ENCODE data around the gene ZNF862. TPM values are rescaled to one million over a fixed set of nuclear protein-coding genes. Genes with fewer than 3 reads are reported as not detected.
A peak's percentile ranks its signal among the peaks of the same experiment; 100 is the strongest.

The ZNF862 gene
- total RNA-seq, 1 donor from 2014 or later, result 19.3 TPM

DNA sequence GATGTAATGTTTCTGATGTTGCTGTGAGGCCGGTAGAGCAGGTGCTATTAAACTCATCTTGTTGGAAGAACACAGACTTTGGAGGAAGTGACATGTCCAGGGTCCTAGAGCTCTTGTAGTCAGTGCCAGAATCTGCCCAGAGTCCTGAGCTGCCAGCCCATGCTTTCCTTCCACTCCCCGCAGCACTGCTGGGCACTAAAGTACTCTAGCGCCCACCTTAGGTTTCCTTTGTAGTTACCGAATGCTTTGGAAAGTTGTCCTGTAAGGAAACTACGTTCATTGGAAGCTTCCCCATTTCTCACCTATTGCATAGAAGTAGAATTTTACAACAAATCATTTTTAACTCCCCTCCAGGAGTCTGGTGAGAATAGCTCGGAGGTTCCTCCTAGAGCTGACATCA, 11.0 kb downstream of the ZNF862 start:
- peaks cover 10% of the 10 kb centered on the region for H3K4me1 Mint-ChIP-seq (ENCODE audit: low read depth)
- H3K9me3 Mint-ChIP-seq, result no peaks in the 10 kb centered on the region
- intact Hi-C loops (cut with micrococcal nuclease), result no loop called here
- no peaks in the 10 kb centered on the region for H3K27me3 Mint-ChIP-seq (ENCODE audit: insufficient read depth)
- DNase-seq (ENCODE audit: low spot score), result no peak
- no peak overlapping the region for H3K4me3 Mint-ChIP-seq
- no peak overlapping the region for H3K27ac Mint-ChIP-seq
- peaks cover 23% of the 10 kb centered on the region for H3K36me3 Mint-ChIP-seq (ENCODE audit: low read depth)

DNA sequence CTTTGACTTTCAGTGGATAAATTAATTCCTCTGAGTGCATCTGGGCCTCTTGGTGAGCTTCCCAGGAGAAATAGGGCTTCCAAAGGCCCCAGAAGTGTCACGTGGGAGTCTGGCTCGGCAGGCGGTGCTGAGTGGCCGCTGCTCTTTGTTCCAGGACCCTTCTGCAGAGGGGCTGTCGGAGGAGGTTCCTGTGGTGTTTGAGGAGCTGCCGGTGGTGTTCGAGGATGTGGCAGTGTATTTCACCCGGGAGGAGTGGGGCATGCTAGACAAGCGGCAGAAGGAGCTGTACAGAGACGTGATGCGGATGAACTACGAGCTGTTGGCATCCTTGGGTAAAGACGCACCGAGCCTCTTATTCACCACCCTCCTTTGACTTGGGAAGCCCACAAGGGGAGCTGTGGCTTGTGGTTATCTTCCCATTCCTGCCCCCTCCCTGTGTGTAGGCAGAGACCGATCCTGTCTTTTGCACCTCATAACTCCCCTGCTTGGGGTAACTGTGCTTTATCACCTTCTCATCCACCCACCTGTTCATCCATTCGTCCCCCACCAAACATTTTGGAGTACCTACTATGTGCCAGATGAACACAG, 11.9 kb downstream of the ZNF862 start:
- Mint-ChIP-seq H3K27ac (no peak overlapping the region), H3K9me3 (no peaks in the 10 kb centered on the region), H3K36me3 (ENCODE audit: low read depth) (peaks cover 25% of the 10 kb centered on the region), H3K4me3 (no peak overlapping the region), H3K4me1 (ENCODE audit: low read depth) (peaks cover 14% of the 10 kb centered on the region), H3K27me3 (ENCODE audit: insufficient read depth) (no peaks in the 10 kb centered on the region)
- intact Hi-C loops (cut with micrococcal nuclease), result no loop called here
- DNase-seq (ENCODE audit: low spot score), result no peak

DNA sequence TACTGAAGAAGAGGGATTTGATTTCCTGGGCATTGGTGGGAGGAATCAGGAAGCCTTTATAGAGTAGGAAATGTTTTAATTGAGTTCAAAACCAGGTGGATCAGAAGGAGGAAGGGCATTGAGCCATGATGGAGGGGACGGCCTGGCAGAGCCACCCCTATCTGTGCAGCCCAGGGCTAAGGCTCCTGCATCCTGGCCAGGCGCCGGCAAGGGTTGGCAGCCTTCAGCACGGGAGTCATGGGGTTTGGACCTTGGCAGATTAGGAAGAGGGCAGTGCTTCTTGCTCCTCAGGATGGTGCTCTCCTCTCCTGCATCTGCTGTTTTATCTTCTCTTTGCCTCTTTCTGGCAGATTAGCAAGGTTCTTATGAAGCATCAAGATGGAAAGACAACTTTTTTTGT, 12.5 kb downstream of the ZNF862 start:
- Mint-ChIP-seq H3K4me1 (ENCODE audit: low read depth) (peaks cover 20% of the 10 kb centered on the region), H3K27ac (no peak overlapping the region), H3K27me3 (ENCODE audit: insufficient read depth) (no peaks in the 10 kb centered on the region), H3K9me3 (no peaks in the 10 kb centered on the region), H3K4me3 (no peak overlapping the region), H3K36me3 (ENCODE audit: low read depth) (peaks cover 26% of the 10 kb centered on the region)
- intact Hi-C loops (cut with micrococcal nuclease), result no loop called here
- DNase-seq (ENCODE audit: low spot score), result no peak

DNA sequence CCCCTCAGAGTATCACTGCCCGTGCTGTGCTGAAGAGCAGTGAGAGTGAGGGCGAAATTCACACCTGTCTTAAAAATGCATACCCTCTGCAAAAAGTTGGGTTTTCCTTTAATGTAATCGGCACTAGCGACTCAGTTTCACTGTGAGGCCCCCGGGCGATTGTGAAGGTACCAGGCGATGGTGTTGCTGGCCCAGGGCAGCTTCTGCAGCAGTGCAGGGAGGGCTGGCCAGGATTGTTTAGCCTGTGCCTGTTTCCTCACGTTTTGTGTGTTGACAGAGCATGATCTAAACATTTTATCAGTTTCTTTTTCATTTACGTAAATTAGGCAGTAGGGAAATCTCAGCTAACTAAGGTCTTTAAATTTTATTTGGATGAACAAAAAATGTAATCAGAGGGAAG, 13.3 kb downstream of the ZNF862 start:
- H3K9me3 Mint-ChIP-seq, result no peaks in the 10 kb centered on the region

DNA sequence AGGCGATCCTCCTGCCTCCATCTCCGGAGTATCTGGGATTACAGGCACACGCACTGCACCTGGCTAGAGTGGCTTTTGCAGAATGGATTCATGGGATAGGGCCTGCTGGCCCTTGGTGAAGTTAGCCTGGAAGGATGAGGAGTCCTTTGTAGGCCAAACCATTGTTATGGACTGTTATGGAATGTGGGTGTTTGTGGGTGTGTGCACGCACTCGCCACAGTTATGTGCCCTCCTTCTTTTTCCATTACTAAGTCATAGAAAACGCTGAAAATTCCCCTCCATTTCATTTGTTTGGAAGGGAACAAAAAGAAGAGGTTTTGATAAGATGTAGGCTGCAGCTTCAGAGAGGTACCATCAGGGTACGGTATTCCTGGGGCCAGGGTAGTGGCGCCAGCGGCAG, 15.0 kb downstream of the ZNF862 start:
- no peaks in the 10 kb centered on the region for H3K9me3 Mint-ChIP-seq
- H3K27ac Mint-ChIP-seq, result no peak overlapping the region
- no peaks in the 10 kb centered on the region for H3K27me3 Mint-ChIP-seq (ENCODE audit: insufficient read depth)
- no peak overlapping the region for H3K4me3 Mint-ChIP-seq
- peaks cover 24% of the 10 kb centered on the region for H3K36me3 Mint-ChIP-seq (ENCODE audit: low read depth)
- DNase-seq (ENCODE audit: low spot score), result no peak
- intact Hi-C loops (cut with micrococcal nuclease), result no loop called here
- H3K4me1 Mint-ChIP-seq (ENCODE audit: low read depth), result peaks cover 39% of the 10 kb centered on the region

More for the DNA sequence above, 13.3 kb downstream of the ZNF862 start:
- Mint-ChIP-seq H3K27ac (no peak overlapping the region), H3K27me3 (ENCODE audit: insufficient read depth) (no peaks in the 10 kb centered on the region), H3K4me3 (no peak overlapping the region), H3K4me1 (ENCODE audit: low read depth) (peaks cover 27% of the 10 kb centered on the region), H3K36me3 (ENCODE audit: low read depth) (peaks cover 23% of the 10 kb centered on the region)
- DNase-seq (ENCODE audit: low spot score), result no peak
- intact Hi-C loops (cut with micrococcal nuclease), result no loop called here

DNA sequence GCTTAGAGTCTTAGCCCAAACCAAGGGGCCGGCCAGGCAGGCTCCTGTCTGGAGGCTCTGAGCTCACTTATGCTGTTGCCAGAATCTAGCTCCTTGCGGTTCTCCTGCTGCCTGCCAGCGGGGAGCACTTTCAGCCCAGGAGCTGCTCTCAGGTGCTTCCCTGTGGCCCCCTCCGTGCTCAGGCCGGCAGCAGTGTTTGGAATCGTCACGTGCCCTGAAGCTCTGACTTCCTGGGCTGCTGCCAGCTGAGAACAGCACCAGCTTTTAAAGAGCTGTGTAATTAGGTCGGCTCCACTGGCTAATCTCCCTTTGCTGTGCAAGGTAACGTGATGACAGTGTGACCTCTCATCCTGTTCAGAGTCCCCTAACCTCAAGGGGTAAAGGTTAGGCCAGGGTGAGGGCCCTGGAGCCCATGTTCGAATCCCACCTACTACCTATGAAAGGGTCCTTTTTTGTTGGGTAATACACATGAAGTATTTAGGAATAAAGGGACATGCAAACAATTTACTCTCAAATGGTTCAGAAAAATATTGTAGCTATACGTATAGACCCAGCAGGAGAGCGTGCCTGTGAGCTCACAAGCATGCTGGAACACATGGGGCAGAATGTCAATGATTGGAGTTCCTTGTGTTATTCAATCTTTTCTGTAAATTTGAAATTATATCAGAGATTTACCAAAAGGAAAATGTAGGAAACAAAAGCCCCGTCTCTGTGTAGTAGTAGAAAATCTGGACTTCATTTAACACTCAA, 16.6 kb downstream of the ZNF862 start:
- Mint-ChIP-seq H3K9me3 (no peaks in the 10 kb centered on the region), H3K4me1 (ENCODE audit: low read depth) (peaks cover 39% of the 10 kb centered on the region), H3K27ac (no peak overlapping the region), H3K4me3 (no peak overlapping the region), H3K36me3 (ENCODE audit: low read depth) (peaks cover 27% of the 10 kb centered on the region), H3K27me3 (ENCODE audit: insufficient read depth) (no peaks in the 10 kb centered on the region)
- no peak for DNase-seq (ENCODE audit: low spot score)
- intact Hi-C loops (cut with micrococcal nuclease), result no loop called here

DNA sequence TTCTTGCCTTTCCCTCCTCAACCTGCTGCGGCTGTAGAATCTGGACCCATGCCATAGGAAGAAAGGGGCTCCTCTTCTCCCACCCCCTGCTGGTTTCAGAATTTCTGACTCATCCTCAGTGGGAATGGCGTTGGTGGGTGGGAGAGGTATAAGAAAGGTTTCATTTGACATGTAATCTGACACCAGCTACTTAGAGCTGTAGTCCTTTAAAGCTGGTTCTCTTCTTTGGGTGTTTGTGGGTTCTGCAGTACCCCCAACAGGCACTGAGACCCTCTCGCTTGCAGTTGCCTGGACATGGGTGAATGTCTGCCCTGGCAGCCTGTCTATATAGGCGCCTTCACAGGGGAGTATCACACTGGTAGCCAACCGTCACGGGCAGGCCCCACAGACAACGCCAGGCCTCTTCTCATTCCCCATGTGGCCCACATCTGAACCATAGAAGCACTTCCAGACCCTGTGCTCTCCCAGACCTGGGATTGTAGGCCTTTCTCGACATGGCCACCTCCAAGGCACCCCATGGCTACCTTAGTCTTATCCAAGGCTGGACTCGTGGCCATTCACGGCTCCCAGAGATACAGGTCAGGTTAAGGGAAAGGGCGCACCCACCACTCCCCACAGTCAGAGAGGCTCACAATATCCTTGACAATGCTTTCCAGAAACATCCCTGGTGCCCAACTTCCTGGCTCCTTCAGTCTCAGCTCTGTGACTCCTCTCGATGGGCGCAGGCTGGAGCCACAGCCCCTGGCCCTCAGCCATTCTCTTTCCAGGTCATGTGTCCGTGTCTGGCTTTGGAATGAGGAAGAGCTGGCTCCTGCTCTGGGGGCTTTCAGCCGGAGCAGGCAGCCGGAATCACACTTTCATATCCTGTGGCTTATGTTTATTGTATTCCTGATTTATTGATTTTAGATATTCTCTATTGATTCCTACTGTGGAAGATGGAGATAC, 17.5 kb downstream of the ZNF862 start:
- H3K27ac Mint-ChIP-seq, result peak overlapping the region; percentile 44
- peaks cover 30% of the 10 kb centered on the region for H3K4me1 Mint-ChIP-seq (ENCODE audit: low read depth)

DNA sequence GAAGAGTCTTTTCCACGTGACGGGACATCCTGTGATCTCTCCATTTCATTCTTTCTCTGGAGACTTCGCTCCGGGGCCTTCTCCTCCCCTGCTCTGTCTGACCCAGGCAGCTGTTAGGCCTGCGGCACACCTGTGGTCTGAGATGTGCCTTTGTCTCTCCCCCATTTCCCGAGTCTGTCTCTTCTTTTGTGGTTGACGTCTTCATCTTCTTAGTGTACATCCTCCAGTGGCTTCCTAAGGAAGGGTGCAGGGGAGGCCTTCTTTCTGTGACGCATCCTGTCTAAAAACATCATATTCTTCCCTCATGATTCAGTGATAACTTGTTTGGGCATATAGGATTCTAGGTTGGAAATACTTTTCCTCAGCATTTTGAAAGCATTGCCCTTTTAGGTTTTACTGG, 18.4 kb downstream of the ZNF862 start:
- peak; percentile 33 for DNase-seq (ENCODE audit: low spot score)
- Mint-ChIP-seq H3K4me3 (peak overlapping the region; percentile 49), H3K9me3 (no peaks in the 10 kb centered on the region), H3K27me3 (ENCODE audit: insufficient read depth) (no peaks in the 10 kb centered on the region), H3K4me1 (ENCODE audit: low read depth) (peaks cover 29% of the 10 kb centered on the region), H3K36me3 (ENCODE audit: low read depth) (peaks cover 37% of the 10 kb centered on the region), H3K27ac (peak overlapping the region; percentile 65)
- intact Hi-C loops (cut with micrococcal nuclease), result loop anchor here (1.0 kb wide), 1 partner anchor 18 kb away; the partner anchor contains the start of gene ZNF862

More for the DNA sequence above, 17.5 kb downstream of the ZNF862 start:
- Mint-ChIP-seq H3K4me3 (peak overlapping the region; percentile 60), H3K27me3 (ENCODE audit: insufficient read depth) (no peaks in the 10 kb centered on the region), H3K36me3 (ENCODE audit: low read depth) (peaks cover 34% of the 10 kb centered on the region), H3K9me3 (no peaks in the 10 kb centered on the region)
- intact Hi-C loops (cut with micrococcal nuclease), result loop anchor here (1.0 kb wide), 1 partner anchor 17 kb away; the partner anchor contains the start of gene ZNF862
- DNase-seq (ENCODE audit: low spot score), result no peak

DNA sequence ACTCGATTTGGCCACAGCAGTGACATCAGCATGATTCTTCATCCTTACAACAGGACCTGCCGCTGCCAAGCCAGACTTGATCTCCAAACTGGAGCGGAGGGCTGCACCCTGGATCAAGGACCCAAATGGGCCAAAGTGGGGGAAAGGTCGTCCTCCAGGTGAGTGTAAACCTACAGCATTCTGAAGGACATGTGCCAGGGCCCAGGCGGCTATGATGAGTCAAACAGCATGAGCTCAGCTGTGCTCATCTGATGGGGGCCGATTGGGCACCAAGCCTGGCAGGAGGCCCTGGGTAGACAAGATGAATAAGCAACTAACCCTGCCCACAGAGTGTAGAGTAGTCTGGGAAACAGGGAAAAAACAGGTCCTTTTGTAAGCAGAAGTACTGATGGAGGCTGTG, 21.2 kb downstream of the ZNF862 start:
- no peak for DNase-seq (ENCODE audit: low spot score)

DNA sequence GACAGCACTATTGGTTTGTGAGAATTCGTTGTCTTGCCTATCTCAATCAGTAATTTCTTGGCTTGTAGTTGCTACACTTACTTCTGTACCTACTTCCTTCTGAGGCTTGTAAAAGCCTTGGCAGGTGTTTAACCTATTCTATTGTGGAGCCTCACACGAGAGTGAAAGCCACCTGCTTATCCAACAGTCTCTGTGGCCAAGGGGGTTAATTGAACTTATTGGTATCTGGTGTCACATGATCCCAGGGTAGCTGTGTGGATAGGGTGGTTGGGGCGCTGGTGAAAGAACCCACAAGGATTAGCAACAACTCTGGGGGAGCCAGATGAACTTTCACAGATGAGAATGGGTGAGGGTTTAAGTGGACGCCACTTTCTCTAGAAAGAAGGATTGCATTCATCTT, 21.7 kb downstream of the ZNF862 start:
- Mint-ChIP-seq H3K4me3 (no peak overlapping the region), H3K4me1 (ENCODE audit: low read depth) (peaks cover 34% of the 10 kb centered on the region), H3K27me3 (ENCODE audit: insufficient read depth) (no peaks in the 10 kb centered on the region), H3K36me3 (ENCODE audit: low read depth) (peaks cover 36% of the 10 kb centered on the region), H3K9me3 (no peaks in the 10 kb centered on the region), H3K27ac (no peak overlapping the region)
- DNase-seq (ENCODE audit: low spot score), result no peak
- intact Hi-C loops (cut with micrococcal nuclease), result no loop called here

More for the DNA sequence above, 21.2 kb downstream of the ZNF862 start:
- H3K4me1 Mint-ChIP-seq (ENCODE audit: low read depth), result peaks cover 32% of the 10 kb centered on the region
- H3K27me3 Mint-ChIP-seq (ENCODE audit: insufficient read depth), result no peaks in the 10 kb centered on the region
- intact Hi-C loops (cut with micrococcal nuclease), result no loop called here
- no peaks in the 10 kb centered on the region for H3K9me3 Mint-ChIP-seq
- H3K36me3 Mint-ChIP-seq (ENCODE audit: low read depth), result peaks cover 37% of the 10 kb centered on the region
- no peak overlapping the region for H3K27ac Mint-ChIP-seq
- H3K4me3 Mint-ChIP-seq, result no peak overlapping the region

DNA sequence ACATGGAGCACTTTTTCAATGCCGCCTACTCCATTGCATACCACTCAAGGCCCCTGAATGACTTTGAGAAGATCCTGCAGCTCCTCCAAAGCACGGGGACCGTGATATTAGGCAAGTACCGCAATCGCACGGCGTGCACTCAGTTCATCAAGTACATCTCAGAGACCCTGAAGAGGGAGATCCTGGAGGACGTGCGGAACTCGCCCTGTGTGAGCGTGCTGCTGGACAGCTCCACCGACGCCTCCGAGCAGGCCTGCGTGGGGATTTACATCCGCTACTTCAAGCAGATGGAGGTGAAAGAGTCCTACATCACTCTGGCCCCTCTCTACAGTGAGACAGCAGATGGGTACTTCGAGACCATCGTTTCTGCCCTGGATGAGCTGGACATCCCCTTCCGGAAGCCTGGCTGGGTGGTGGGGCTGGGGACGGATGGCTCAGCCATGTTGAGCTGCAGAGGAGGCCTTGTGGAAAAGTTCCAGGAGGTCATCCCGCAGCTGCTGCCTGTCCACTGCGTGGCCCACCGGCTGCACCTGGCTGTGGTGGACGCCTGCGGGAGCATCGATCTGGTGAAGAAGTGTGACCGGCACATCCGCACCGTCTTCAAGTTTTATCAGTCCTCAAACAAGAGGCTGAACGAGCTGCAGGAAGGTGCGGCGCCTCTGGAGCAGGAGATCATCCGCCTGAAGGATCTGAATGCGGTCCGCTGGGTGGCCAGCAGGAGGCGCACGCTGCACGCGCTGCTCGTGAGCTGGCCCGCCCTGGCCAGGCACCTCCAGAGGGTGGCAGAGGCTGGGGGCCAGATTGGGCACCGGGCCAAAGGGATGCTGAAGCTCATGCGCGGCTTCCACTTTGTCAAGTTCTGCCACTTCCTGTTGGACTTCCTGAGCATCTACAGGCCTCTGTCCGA, 22.9 kb downstream of the ZNF862 start:
- peaks cover 34% of the 10 kb centered on the region for H3K4me1 Mint-ChIP-seq (ENCODE audit: low read depth)

DNA sequence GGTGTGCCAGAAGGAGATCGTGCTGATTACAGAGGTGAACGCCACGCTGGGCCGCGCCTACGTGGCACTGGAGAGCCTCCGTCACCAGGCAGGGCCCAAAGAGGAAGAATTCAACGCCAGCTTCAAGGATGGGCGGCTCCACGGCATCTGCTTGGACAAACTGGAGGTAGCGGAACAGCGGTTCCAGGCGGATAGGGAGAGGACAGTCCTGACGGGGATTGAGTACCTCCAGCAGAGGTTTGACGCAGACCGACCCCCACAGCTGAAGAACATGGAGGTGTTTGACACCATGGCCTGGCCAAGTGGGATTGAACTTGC, 23.5 kb downstream of the ZNF862 start:
- Mint-ChIP-seq H3K4me3 (no peak overlapping the region), H3K4me1 (ENCODE audit: low read depth) (peaks cover 31% of the 10 kb centered on the region), H3K27ac (no peak overlapping the region), H3K27me3 (ENCODE audit: insufficient read depth) (no peaks in the 10 kb centered on the region), H3K9me3 (no peaks in the 10 kb centered on the region), H3K36me3 (ENCODE audit: low read depth) (peaks cover 30% of the 10 kb centered on the region)
- intact Hi-C loops (cut with micrococcal nuclease), result no loop called here
- DNase-seq (ENCODE audit: low spot score), result no peak

More for the DNA sequence above, 22.9 kb downstream of the ZNF862 start:
- intact Hi-C loops (cut with micrococcal nuclease), result no loop called here
- no peak overlapping the region for H3K4me3 Mint-ChIP-seq
- H3K27ac Mint-ChIP-seq, result no peak overlapping the region
- H3K9me3 Mint-ChIP-seq, result no peaks in the 10 kb centered on the region
- no peak for DNase-seq (ENCODE audit: low spot score)
- H3K36me3 Mint-ChIP-seq (ENCODE audit: low read depth), result peaks cover 34% of the 10 kb centered on the region
- no peaks in the 10 kb centered on the region for H3K27me3 Mint-ChIP-seq (ENCODE audit: insufficient read depth)

Data from activated T-helper 1 cell treated with anti-CD3 and anti-CD28 coated beads, Interleukin-12 subunit alpha, Interleukin-12 subunit beta, Interleukin-2, Interleukin-4 antibody, amounts not matched to agents 30 ng/mL and 10 ng/mL and 1 ng/mL, durations not matched to agents 14 hours and 24 hours and 36 hours (primary cell).